Mononuclear cell (primary cell): ENCODE measurements around the gene EOGT. TPM values are rescaled to one million over a fixed set of nuclear protein-coding genes. Genes with fewer than 3 reads are reported as not detected.

Experiments
- H3K27me3 ChIP-seq: 2 replicates; pipeline ENCODE4 v1.6.0; 2011; ENCODE audit warnings: low read length, control low read depth; ENCODE audit not compliant: insufficient read depth
- H3K4me1 ChIP-seq: 2 replicates; pipeline ENCODE4 v1.5.1; 2011; ENCODE audit warnings: mild to moderate bottlenecking, low read length, control low read depth; ENCODE audit not compliant: insufficient read depth
- H3K4me3 ChIP-seq: 2 replicates; pipeline ENCODE4 v1.5.1; 2011; ENCODE audit warnings: mild to moderate bottlenecking, low read length, moderate library complexity
- H3K9me3 ChIP-seq: 2 replicates; pipeline ENCODE4 v1.5.1; 2011; ENCODE audit warnings: low read depth, mild to moderate bottlenecking, control low read depth, low read length
- total RNA-seq: library from RNA; depleted of rRNA; stranded (reverse); fragments of >200 nt; gene quantifications from one replicate; pipeline ENCODE4 v1.2.3, GENCODE V29; 2012

The EOGT gene
- total RNA-seq, 1 donor = 13.7 TPM

DNA sequence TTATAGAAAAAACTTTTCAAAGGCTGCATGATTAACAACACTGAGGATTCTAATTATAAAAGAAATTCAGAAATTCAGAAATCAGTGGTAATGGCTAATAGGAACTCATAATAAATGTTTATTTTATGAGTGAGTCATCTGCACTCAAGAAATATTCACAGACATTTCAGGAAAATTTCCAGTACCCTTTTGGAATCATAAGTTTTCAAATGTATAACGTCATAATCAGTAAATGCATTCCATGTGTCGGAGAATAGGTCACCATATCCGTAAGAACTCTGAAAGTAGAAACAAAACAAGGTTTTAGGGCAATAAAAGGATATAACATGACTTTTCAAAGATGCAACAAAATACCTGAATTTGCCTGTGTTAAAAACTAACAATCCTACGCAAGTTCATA lies 24.7 kb downstream of the EOGT start:
- no peaks in the 10 kb centered on the region for H3K27me3 ChIP-seq
- no peaks in the 10 kb centered on the region for H3K4me1 ChIP-seq
- H3K9me3 ChIP-seq = no peaks in the 10 kb centered on the region
- H3K4me3 ChIP-seq = no peak overlapping the region

DNA sequence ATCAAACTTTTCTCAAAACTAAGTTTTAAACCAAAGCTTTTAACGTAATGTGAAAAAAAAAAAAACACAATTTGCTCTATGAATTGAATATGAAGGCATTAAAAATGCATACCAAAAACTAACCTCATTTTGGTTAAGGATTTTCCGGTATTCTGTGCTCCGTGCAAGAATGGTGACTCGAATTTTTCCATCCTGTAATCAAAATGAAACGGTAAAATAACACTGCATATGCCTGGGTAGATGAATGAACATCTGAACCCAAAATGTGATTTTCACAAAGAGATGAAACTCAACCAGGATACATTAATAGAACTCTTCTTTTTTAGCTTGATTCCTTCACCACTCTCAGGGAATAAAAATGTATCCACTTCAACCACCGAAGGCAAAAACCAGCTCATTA lies 26.2 kb downstream of the EOGT start:
- H3K27me3 ChIP-seq = no peaks in the 10 kb centered on the region
- no peaks in the 10 kb centered on the region for H3K9me3 ChIP-seq

GRCh38 chr3:68986496-68987208 lies 26.8 kb downstream of the EOGT start:
- Histone ChIP-seq H3K9me3 (no peaks in the 10 kb centered on the region), H3K4me3 (no peak overlapping the region), H3K27me3 (no peaks in the 10 kb centered on the region), H3K4me1 (no peaks in the 10 kb centered on the region)

More for the DNA sequence above, 26.2 kb downstream of the EOGT start:
- H3K4me3 ChIP-seq = no peak overlapping the region
- no peaks in the 10 kb centered on the region for H3K4me1 ChIP-seq

DNA sequence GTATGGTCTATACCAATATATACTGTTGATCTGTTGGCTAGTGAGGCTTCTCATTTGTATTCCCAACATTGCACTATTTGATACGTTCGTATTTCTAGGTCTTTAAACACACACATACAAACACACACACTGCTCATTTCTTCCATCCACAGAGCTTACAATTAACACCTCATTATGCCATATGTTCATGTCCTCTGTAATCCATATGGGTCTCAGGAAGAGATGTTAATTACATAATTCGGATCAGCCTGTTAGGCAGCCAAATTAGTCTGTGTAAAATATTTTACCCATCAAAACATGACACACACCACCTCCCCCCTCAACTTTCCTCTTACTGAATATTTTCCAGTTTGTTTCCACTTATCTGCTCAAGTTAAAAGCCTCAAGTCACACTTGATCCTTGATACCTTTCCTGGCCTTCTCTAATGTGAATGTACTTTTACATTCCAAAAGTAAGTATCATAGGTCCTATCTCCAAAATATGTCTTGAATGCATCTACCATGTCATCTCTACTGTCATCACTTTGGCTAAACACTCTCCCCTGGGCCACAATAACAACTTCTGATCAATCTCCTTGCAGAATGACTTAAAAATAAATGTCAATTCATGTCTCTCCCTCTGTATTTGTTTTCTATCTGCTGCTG lies 28.2 kb downstream of the EOGT start:
- H3K27me3 ChIP-seq = no peaks in the 10 kb centered on the region
- H3K9me3 ChIP-seq = no peaks in the 10 kb centered on the region

GRCh38 chr3:68984011-68984530 lies 29.4 kb downstream of the EOGT start:
- Histone ChIP-seq H3K9me3 (no peaks in the 10 kb centered on the region), H3K4me1 (no peaks in the 10 kb centered on the region), H3K27me3 (no peaks in the 10 kb centered on the region), H3K4me3 (no peak overlapping the region)

More for the DNA sequence above, 28.2 kb downstream of the EOGT start:
- H3K4me1 ChIP-seq = no peaks in the 10 kb centered on the region
- no peak overlapping the region for H3K4me3 ChIP-seq

GRCh38 chr3:68977486-68978167 lies 35.9 kb downstream of the EOGT start:
- no peaks in the 10 kb centered on the region for H3K4me1 ChIP-seq
- H3K9me3 ChIP-seq = no peaks in the 10 kb centered on the region
- H3K27me3 ChIP-seq = no peaks in the 10 kb centered on the region
- H3K4me3 ChIP-seq = no peak overlapping the region

DNA sequence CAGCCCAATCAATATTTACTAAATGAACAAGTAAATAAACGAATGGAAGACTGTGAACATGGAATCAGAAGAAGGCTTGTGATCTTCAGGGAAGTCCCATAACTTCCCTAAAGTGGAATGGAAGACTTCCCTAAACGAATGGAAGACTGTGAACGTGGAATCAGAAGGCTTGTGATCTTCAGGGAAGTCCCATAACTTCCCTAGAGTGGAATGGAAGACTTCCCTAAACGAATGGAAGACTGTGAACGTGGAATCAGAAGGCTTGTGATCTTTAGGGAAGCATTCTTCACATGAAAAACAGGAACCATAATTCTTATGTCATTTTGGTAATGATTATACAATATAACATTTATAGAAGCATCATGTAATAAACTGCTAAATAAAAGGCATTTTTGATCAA lies 38.8 kb downstream of the EOGT start:
- Histone ChIP-seq H3K4me3 (no peak overlapping the region), H3K9me3 (no peaks in the 10 kb centered on the region), H3K27me3 (no peaks in the 10 kb centered on the region), H3K4me1 (no peaks in the 10 kb centered on the region)

GRCh38 chr3:68973639-68974038 lies 39.8 kb downstream of the EOGT start:
- H3K9me3 ChIP-seq = no peaks in the 10 kb centered on the region
- H3K4me1 ChIP-seq = no peaks in the 10 kb centered on the region
- H3K27me3 ChIP-seq = no peaks in the 10 kb centered on the region
- H3K4me3 ChIP-seq = no peak overlapping the region

DNA sequence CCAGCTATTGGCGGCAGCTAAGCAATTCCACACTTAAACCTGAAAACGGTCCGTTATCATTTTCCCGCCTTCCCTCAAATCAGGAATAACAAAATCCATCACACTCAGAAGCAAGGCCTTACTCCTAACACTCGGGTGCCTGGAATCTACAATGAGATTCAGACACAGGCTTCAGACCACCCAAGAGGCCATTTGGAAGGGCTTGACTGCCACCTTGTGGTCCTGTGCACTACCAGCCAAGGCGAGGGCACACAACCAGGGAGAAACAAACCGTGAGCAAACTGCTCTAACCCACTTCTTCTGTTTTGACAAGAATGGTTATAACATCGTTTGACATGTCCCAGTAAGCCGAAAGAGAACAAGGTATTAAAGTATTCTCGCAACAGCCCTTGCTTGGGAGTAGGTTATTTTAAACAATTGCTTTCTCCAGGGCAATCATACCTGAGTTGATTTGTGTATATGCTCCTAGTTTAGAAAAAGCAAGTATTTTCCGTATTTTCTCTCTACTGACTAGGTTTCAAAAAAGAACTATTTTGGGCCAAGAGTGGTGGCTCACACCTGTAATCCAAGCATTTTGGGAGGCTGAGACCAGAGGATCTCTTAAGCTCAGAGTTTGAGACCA lies 41.0 kb downstream of the EOGT start:
- H3K27me3 ChIP-seq = no peaks in the 10 kb centered on the region
- H3K4me1 ChIP-seq = no peaks in the 10 kb centered on the region
- no peaks in the 10 kb centered on the region for H3K9me3 ChIP-seq
- H3K4me3 ChIP-seq = no peak overlapping the region

DNA sequence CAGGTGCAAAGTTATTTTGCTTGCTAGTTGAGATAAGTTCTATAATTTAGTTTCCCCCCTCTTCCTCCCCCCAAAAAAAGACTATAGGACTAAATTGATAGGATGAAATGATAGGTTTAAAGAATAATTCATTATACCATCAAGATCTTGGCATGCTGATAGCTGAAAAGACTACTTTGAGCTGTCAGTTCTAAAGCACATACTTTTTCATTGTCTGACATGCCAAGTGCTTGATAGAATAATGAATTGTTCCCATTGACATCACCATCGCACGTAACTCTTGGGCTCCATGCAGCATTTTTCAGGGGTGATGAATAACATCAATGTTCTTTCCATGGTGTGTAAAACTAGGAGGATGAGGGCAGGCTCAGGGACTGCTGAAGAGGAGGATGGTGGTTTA lies 48.8 kb downstream of the EOGT start:
- Histone ChIP-seq H3K4me3 (no peak overlapping the region), H3K9me3 (no peaks in the 10 kb centered on the region), H3K4me1 (no peaks in the 10 kb centered on the region), H3K27me3 (peaks cover 15% of the 10 kb centered on the region)

DNA sequence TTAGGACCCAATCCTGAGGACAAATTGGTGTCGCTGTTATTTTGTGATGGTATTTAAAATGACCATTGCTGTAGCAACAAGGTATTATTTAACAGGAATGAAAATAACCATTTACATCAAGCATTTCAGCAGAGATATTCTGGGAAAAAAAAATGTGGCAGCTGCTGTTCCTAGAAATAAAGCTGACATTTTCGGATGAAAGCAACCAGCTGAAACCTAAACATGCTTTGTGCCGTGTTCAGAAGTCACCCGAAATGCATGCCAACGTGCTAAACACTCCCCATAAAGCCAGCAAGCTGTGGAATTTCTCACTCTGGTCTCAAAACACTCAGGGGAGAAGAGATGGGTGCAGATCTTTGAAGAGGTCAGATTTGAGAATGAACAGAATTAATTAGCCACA lies 49.6 kb downstream of the EOGT start:
- no peaks in the 10 kb centered on the region for H3K4me1 ChIP-seq

GRCh38 chr3:68963376-68963775 lies 50.1 kb downstream of the EOGT start:
- Histone ChIP-seq H3K4me1 (no peaks in the 10 kb centered on the region), H3K9me3 (no peaks in the 10 kb centered on the region), H3K4me3 (no peak overlapping the region)

More for the DNA sequence above, 49.6 kb downstream of the EOGT start:
- Histone ChIP-seq H3K4me3 (no peak overlapping the region), H3K27me3 (peaks cover 15% of the 10 kb centered on the region), H3K9me3 (no peaks in the 10 kb centered on the region)

DNA sequence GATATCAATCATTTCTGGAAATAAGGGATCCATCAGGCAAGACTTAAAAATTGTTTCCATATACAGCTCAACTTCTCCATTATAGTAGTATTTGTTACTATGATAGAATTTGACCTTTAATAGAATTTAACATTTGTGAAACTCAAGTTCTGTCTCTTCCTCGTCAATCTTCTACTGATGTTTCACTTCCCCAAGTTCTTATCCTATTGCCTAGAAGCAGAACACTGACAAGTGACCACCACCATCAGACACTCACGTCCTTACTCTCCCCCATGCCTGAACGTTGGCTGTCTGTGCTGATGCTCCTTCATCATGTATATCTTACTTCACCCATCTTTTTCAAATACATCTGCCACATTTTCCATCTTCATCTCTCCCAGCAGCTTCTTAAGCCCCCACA lies 54.6 kb downstream of the EOGT start:
- no peaks in the 10 kb centered on the region for H3K4me1 ChIP-seq
- H3K27me3 ChIP-seq = peaks cover 18% of the 10 kb centered on the region
- H3K4me3 ChIP-seq = no peak overlapping the region
- H3K9me3 ChIP-seq = no peaks in the 10 kb centered on the region

More at GRCh38 chr3:68963376-68963775, 50.1 kb downstream of the EOGT start:
- peaks cover 15% of the 10 kb centered on the region for H3K27me3 ChIP-seq

- Histone ChIP-seq H3K4me3 (no peak overlapping the region), H3K4me1 (no peaks in the 10 kb centered on the region), H3K9me3 (no peaks in the 10 kb centered on the region), H3K27me3 (peaks cover 14% of the 10 kb centered on the region)
These were observed 55.6 kb downstream of the EOGT start for GRCh38 chr3:68957895-68958294.
